ENCODE results near the gene ADAMTSL1. TPM values are rescaled to one million over a fixed set of nuclear protein-coding genes. Genes with fewer than 3 reads are reported as not detected.

ADAMTSL1 gene
- total RNA-seq, 1 experiment from 2014 or later: 1.2 TPM

DNA sequence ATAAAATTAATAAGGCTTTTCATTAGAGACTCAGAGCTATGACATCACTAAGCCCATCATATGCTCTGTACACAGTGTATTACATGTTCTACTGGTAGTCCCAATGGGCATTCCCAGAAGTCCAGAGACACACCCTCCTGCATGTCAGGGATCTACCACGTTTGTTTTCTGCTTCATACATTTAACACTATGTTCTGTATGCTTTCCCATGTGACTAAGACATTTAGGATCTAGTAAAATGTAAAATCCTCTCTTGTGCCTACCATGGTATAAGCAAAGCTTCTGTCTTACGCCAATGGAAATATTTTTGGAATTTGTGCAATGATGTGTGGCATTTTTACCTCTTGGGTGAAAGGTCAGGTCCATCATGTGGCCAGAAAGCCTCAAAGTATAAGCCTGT lies 192.4 kb downstream of the ADAMTSL1 start:
- no peak overlapping the region for H3K4ac ChIP-seq (ENCODE audit: low read depth, low read length)
- WGBS (ENCODE audit: extremely low coverage, insufficient read length, low lambda C conversion rate): no CpG with 5 or more reads among the region's 2 CpGs
- H4K91ac ChIP-seq (ENCODE audit: insufficient read length, low read depth, low read length): no peak overlapping the region
- no peak for DNase-seq
- H3K4me3 Mint-ChIP-seq: no peak overlapping the region
- no peaks in the 10 kb centered on the region for H3K23me2 ChIP-seq (ENCODE audit: insufficient read length, low read depth, low read length, poor library complexity, severe bottlenecking)
- H3K27me3 Mint-ChIP-seq (ENCODE audit: low read depth): no peaks in the 10 kb centered on the region
- no peak overlapping the region for H3K27ac Mint-ChIP-seq
- peaks cover 12 to 21% of the 10 kb centered on the region in 2 experiments for H3K4me1 Mint-ChIP-seq
- no peaks in the 10 kb centered on the region for H3K27me3 ChIP-seq (ENCODE audit: insufficient read depth, low read length)
- H3K9me3 ChIP-seq (ENCODE audit: control insufficient read depth, low read depth, low read length): no peaks in the 10 kb centered on the region
- no peak overlapping the region for H3K27ac ChIP-seq (ENCODE audit: insufficient read length, low read depth, low read length)
- no peak overlapping the region for H2BK5ac ChIP-seq (ENCODE audit: insufficient read length, low read length)
- H3K18ac ChIP-seq (ENCODE audit: insufficient read length, low read depth, low read length): no peak overlapping the region
- H4K5ac ChIP-seq (ENCODE audit: insufficient read length, low read depth, low read length): no peak overlapping the region
- H2BK20ac ChIP-seq (ENCODE audit: low read depth, low read length, poor library complexity, severe bottlenecking): no peak overlapping the region
- no peak overlapping the region for H2AK5ac ChIP-seq (ENCODE audit: insufficient read length, low read length)
- H3K23ac ChIP-seq (ENCODE audit: insufficient read length, low read depth, low read length): no peak overlapping the region
- TF ChIP-seq, protein P1, sequence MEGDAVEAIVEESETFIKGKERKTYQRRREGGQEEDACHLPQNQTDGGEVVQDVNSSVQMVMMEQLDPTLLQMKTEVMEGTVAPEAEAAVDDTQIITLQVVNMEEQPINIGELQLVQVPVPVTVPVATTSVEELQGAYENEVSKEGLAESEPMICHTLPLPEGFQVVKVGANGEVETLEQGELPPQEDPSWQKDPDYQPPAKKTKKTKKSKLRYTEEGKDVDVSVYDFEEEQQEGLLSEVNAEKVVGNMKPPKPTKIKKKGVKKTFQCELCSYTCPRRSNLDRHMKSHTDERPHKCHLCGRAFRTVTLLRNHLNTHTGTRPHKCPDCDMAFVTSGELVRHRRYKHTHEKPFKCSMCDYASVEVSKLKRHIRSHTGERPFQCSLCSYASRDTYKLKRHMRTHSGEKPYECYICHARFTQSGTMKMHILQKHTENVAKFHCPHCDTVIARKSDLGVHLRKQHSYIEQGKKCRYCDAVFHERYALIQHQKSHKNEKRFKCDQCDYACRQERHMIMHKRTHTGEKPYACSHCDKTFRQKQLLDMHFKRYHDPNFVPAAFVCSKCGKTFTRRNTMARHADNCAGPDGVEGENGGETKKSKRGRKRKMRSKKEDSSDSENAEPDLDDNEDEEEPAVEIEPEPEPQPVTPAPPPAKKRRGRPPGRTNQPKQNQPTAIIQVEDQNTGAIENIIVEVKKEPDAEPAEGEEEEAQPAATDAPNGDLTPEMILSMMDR (conservative IDR thresholded peaks at IDR 0.05): no peak
- H3K4me1 ChIP-seq (ENCODE audit: insufficient read depth, low read length): peaks cover 2% of the 10 kb centered on the region; the same call in 1 of the 2 replicates
- no peaks in the 10 kb centered on the region for H3K36me3 Mint-ChIP-seq (ENCODE audit: insufficient read depth in 1 of 3, low read depth in 3 of 3)
- H3K56ac ChIP-seq (ENCODE audit: insufficient read length, low read depth, low read length): no peak overlapping the region
- H2BK15ac ChIP-seq (ENCODE audit: low read depth, low read length): no peak overlapping the region
- H3K4me2 ChIP-seq (ENCODE audit: insufficient read depth, insufficient read length, low read length): no peak overlapping the region
- H3K14ac ChIP-seq (ENCODE audit: insufficient read depth, low read length): no peak overlapping the region
- H4K8ac ChIP-seq (replicated peaks; ENCODE audit: insufficient read length, low read depth, low read length): no peak overlapping the region
- H2BK12ac ChIP-seq (ENCODE audit: insufficient read length, low read depth, low read length): no peak overlapping the region
- H4K20me1 ChIP-seq (ENCODE audit: control insufficient read depth, insufficient read depth, insufficient read length): no peaks in the 10 kb centered on the region
- H3K9me3 Mint-ChIP-seq: no peaks in the 10 kb centered on the region
- H3K79me1 ChIP-seq (ENCODE audit: insufficient read depth, low read depth, low read length, poor library complexity, severe bottlenecking): no peaks in the 10 kb centered on the region
- H3K79me2 ChIP-seq (ENCODE audit: insufficient read depth, low read length): no peaks in the 10 kb centered on the region
- H2AFZ ChIP-seq (ENCODE audit: low read length): no peak overlapping the region
- no peak overlapping the region for H3K9ac ChIP-seq (ENCODE audit: extremely low read depth, insufficient read length, low read length)
- H3T11ph ChIP-seq (ENCODE audit: low read length): no peak overlapping the region
- no peak overlapping the region for H2BK120ac ChIP-seq (ENCODE audit: low read depth, low read length, poor library complexity, severe bottlenecking)

Measured in H9 (cell line).